SK-N-SH treated with all-trans-retinoic acid at 6 μM for 48 hours (cell line): ENCODE results near the gene SMIM15.

Experiments used
- ATAC-seq: fragments of 200-7000 bp; cut with Tn5 transposase; 3 replicates; pipeline ENCODE4 v1.9.1; 2020; ENCODE audit warnings: mild to moderate bottlenecking, moderate library complexity
- ARNTL ChIP-seq: fragments of 450-650 bp; formaldehyde crosslinking; IDR thresholded peaks from 2 replicates; pipeline ENCODE4 v1.5.0; 2020; ENCODE audit warnings: low read depth, mild to moderate bottlenecking, moderate library complexity, borderline replicate concordance
- BACH2 ChIP-seq: fragments of 250-450 bp; sonication (Bioruptor Pico); IDR thresholded peaks from 2 replicates; pipeline ENCODE4 v1.9.0; 2021; ENCODE audit warnings: mild to moderate bottlenecking, borderline replicate concordance
- CSDC2 ChIP-seq: fragments of 250-450 bp; sonication (Bioruptor Pico); IDR thresholded peaks from 2 replicates; pipeline ENCODE4 v1.5.0; 2020; ENCODE audit warnings: mild to moderate bottlenecking, moderate library complexity
- CSRNP3 ChIP-seq: fragments of 250-450 bp; sonication (Bioruptor Pico); IDR thresholded peaks from 2 replicates; pipeline ENCODE4 v1.5.1; 2021; ENCODE audit warnings: mild to moderate bottlenecking, moderate library complexity
- GLIS3 ChIP-seq: fragments of 250-450 bp; sonication (Bioruptor Pico); IDR thresholded peaks from 2 replicates; pipeline ENCODE4 v1.5.0; 2020; ENCODE audit warnings: mild to moderate bottlenecking, moderate library complexity
- ISL1 ChIP-seq: fragments of 250-450 bp; sonication (Bioruptor Pico); IDR thresholded peaks from 2 replicates; pipeline ENCODE4 v2.1.2; 2022; ENCODE audit warnings: mild to moderate bottlenecking, moderate library complexity
- OSR1 ChIP-seq: fragments of 250-450 bp; sonication (Bioruptor Pico); IDR thresholded peaks from 2 replicates; pipeline ENCODE4 v1.8.0; 2022; ENCODE audit warnings: moderate library complexity, mild to moderate bottlenecking, inconsistent platforms
- PATZ1 ChIP-seq: fragments of 250-450 bp; sonication (Bioruptor Pico); IDR thresholded peaks from 2 replicates; pipeline ENCODE4 v1.8.0; 2020; ENCODE audit warnings: mild to moderate bottlenecking, moderate library complexity, borderline replicate concordance
- POU6F1 ChIP-seq: fragments of 250-450 bp; sonication (Bioruptor Pico); IDR thresholded peaks from 2 replicates; pipeline ENCODE4 v1.8.0; 2021; ENCODE audit warnings: low read depth, mild to moderate bottlenecking, moderate library complexity, borderline replicate concordance
- PPARA ChIP-seq: fragments of 250-450 bp; sonication (Bioruptor Pico); IDR thresholded peaks from 2 replicates; pipeline ENCODE4 v1.5.0; 2020; ENCODE audit warnings: mild to moderate bottlenecking, borderline replicate concordance
- RARB ChIP-seq: fragments of 250-450 bp; sonication (Bioruptor Pico); IDR thresholded peaks from 2 replicates; pipeline ENCODE4 v1.8.0; 2021; ENCODE audit warnings: mild to moderate bottlenecking, moderate library complexity
- SNAI2 ChIP-seq: fragments of 250-450 bp; sonication (Bioruptor Pico); IDR thresholded peaks from 2 replicates; pipeline ENCODE4 v1.5.0; 2020; ENCODE audit warnings: mild to moderate bottlenecking, moderate library complexity
- TCF4 ChIP-seq: fragments of 250-450 bp; sonication (Bioruptor Pico); IDR thresholded peaks from 2 replicates; pipeline ENCODE4 v1.8.0; 2021; ENCODE audit warnings: mild to moderate bottlenecking, moderate library complexity, borderline replicate concordance
- TOX ChIP-seq: fragments of 250-450 bp; sonication (Bioruptor Pico); IDR thresholded peaks from 2 replicates; pipeline ENCODE4 v1.8.0; 2021; ENCODE audit warnings: mild to moderate bottlenecking, moderate library complexity, borderline replicate concordance
- TSHZ2 ChIP-seq: fragments of 250-450 bp; sonication (Bioruptor Pico); IDR thresholded peaks from 2 replicates; pipeline ENCODE4 v1.5.0; 2020; ENCODE audit warnings: mild to moderate bottlenecking, moderate library complexity
- ZC3H10 ChIP-seq: fragments of 250-450 bp; sonication (Bioruptor Pico); IDR thresholded peaks from 2 replicates; pipeline ENCODE4 v1.5.1; 2021; ENCODE audit warnings: mild to moderate bottlenecking, moderate library complexity
- ZFP3 ChIP-seq: fragments of 250-450 bp; sonication (Bioruptor Pico); IDR thresholded peaks from 2 replicates; pipeline ENCODE4 v1.5.0; 2020; ENCODE audit warnings: mild to moderate bottlenecking, moderate library complexity
- ZNF565 ChIP-seq: fragments of 450-650 bp; formaldehyde crosslinking; conservative IDR thresholded peaks from 2 replicates; pipeline ENCODE4 v1.5.0; 2020; ENCODE audit warnings: low read depth, mild to moderate bottlenecking, moderate library complexity
- ZNF70 ChIP-seq: fragments of 450-650 bp; formaldehyde crosslinking; IDR thresholded peaks from 2 replicates; pipeline ENCODE4 v1.5.0; 2020; ENCODE audit warnings: mild to moderate bottlenecking, moderate library complexity
- ZNF8 ChIP-seq: fragments of 450-650 bp; formaldehyde crosslinking; IDR thresholded peaks from 2 replicates; pipeline ENCODE4 v1.5.0; 2020; ENCODE audit warnings: mild to moderate bottlenecking, moderate library complexity

The SMIM15 gene

GRCh38 chr5:61177716-61178115, 15.4 kb upstream of the SMIM15 start:
- ATAC-seq = no peak
- no peak for TF ChIP-seq ISL1

- ATAC-seq = no peak
- TF ChIP-seq RARB (CRISPR knock-in tag) (no peak), ZNF565 (no peak), GLIS3 (no peak), ISL1 (no peak)
These were observed 14.8 kb upstream of the SMIM15 start for GRCh38 chr5:61177070-61177469.

GRCh38 chr5:61176631-61177030, 14.4 kb upstream of the SMIM15 start:
- TF ChIP-seq BACH2 (CRISPR knock-in tag) (no peak), ARNTL (CRISPR knock-in tag) (no peak), TSHZ2 (CRISPR knock-in tag) (no peak), PPARA (CRISPR knock-in tag) (no peak), POU6F1 (CRISPR knock-in tag) (no peak), CSRNP3 (no peak), TCF4 (CRISPR knock-in tag) (no peak), ZNF70 (CRISPR knock-in tag) (no peak), ZFP3 (no peak), CSDC2 (CRISPR knock-in tag) (no peak), SNAI2 (CRISPR knock-in tag) (no peak)
- TF ChIP-seq, all 23 proteins: peak for 0
- ATAC-seq = no peak

- TF ChIP-seq BACH2 (CRISPR knock-in tag) (no peak), CSDC2 (CRISPR knock-in tag) (no peak), ZNF565 (no peak), ZFP3 (no peak)
- ATAC-seq = no peak
These were observed 9.2 kb upstream of the SMIM15 start for GRCh38 chr5:61171479-61171878.

GRCh38 chr5:61168951-61169350, 6.7 kb upstream of the SMIM15 start:
- ATAC-seq = no peak
- TF ChIP-seq ARNTL (CRISPR knock-in tag) (no peak), SNAI2 (CRISPR knock-in tag) (no peak), TOX (CRISPR knock-in tag) (no peak), POU6F1 (CRISPR knock-in tag) (no peak), CSDC2 (CRISPR knock-in tag) (no peak), TCF4 (CRISPR knock-in tag) (no peak), PPARA (CRISPR knock-in tag) (no peak), TSHZ2 (CRISPR knock-in tag) (no peak), ZC3H10 (CRISPR knock-in tag) (no peak), BACH2 (CRISPR knock-in tag) (no peak), ZNF8 (no peak), PATZ1 (CRISPR knock-in tag) (no peak), ZFP3 (no peak), ISL1 (no peak), ZNF565 (no peak), OSR1 (no peak)
